Neural cell (in vitro differentiated cells): ENCODE data around the gene JUND. TPM values are rescaled to one million over a fixed set of nuclear protein-coding genes. Genes with fewer than 3 reads are reported as not detected.

Source experiments
- H2AFZ ChIP-seq: fragments of 200-600, 300-800 bp; sonication (generic), shearing (Covaris generic); 2 replicates; pipeline ENCODE4 v1.6.0; 2014; ENCODE audit warnings: low read depth, mild to moderate bottlenecking, antibody characterized with exemption, low read length, moderate library complexity
- H3F3A ChIP-seq: fragments of 200-600 bp; shearing (Covaris generic); 2 replicates; pipeline ENCODE4 v1.6.1; 2016; ENCODE audit warnings: mild to moderate bottlenecking, moderate library complexity, mixed read lengths, antibody characterized with exemption, low read length; ENCODE audit not compliant: insufficient read depth, poor library complexity, severe bottlenecking
- H3K27ac ChIP-seq: fragments of 200-600, 300-800 bp; sonication (generic), shearing (Covaris generic); 2 replicates; pipeline ENCODE4 v1.5.1; 2014; ENCODE audit warnings: mild to moderate bottlenecking, low read length, moderate library complexity
- H3K27me3 ChIP-seq: fragments of 300-800, 200-600 bp; sonication (generic), shearing (Covaris generic); 2 replicates; pipeline ENCODE4 v1.6.0; 2014; ENCODE audit warnings: mild to moderate bottlenecking, low read depth, low read length, moderate library complexity; ENCODE audit not compliant: insufficient read depth
- H3K36me3 ChIP-seq: fragments of 300-800, 200-600 bp; sonication (generic), shearing (Covaris generic); 2 replicates; pipeline ENCODE4 v1.5.1; 2014; ENCODE audit warnings: mild to moderate bottlenecking, antibody characterized with exemption, low read length, moderate library complexity; ENCODE audit not compliant: insufficient read depth
- H3K4me2 ChIP-seq: fragments of 300-800, 200-600 bp; sonication (generic), shearing (Covaris generic); 2 replicates; pipeline ENCODE4 v1.6.0; 2014; ENCODE audit warnings: mild to moderate bottlenecking, low read length
- H3K4me3 ChIP-seq: fragments of 300-800, 200-600 bp; sonication (generic), shearing (Covaris generic); 2 replicates; pipeline ENCODE4 v1.5.1; 2014; ENCODE audit warnings: mild to moderate bottlenecking, low read length, moderate library complexity
- H3K79me2 ChIP-seq: fragments of 200-600 bp; shearing (Covaris generic); replicated peaks from 2 replicates; pipeline ENCODE4 v1.6.0; 2014; ENCODE audit warnings: mild to moderate bottlenecking, low read length, moderate library complexity; ENCODE audit not compliant: insufficient read depth
- H3K9ac ChIP-seq: fragments of 300-800, 200-600 bp; sonication (generic), shearing (Covaris generic); 2 replicates; pipeline ENCODE4 v1.6.1; 2016; ENCODE audit warnings: mild to moderate bottlenecking, low read length, mixed read lengths
- H3K9me2 ChIP-seq: fragments of 200-600 bp; shearing (Covaris generic); 2 replicates; pipeline ENCODE4 v1.6.1; 2016; ENCODE audit warnings: mild to moderate bottlenecking, low read length, mixed read lengths; ENCODE audit not compliant: insufficient read depth
- H3K9me3 ChIP-seq: fragments of 200-600, 300-800 bp; sonication (generic), shearing (Covaris generic); 2 replicates; pipeline ENCODE4 v1.6.1; 2016; ENCODE audit warnings: mild to moderate bottlenecking, mixed run types, low read length, moderate library complexity, mixed read lengths
- H4K20me1 ChIP-seq: fragments of 200-600 bp; shearing (Covaris generic); 2 replicates; pipeline ENCODE4 v1.6.1; 2016; ENCODE audit warnings: mild to moderate bottlenecking, mixed run types; ENCODE audit not compliant: insufficient read depth
- EP300 ChIP-seq: fragments of 450-650 bp; conservative IDR thresholded peaks from 2 replicates; pipeline ENCODE4 v1.6.1; 2014; ENCODE audit warnings: antibody characterized with exemption, mild to moderate bottlenecking, moderate library complexity; ENCODE audit not compliant: poor library complexity, severe bottlenecking
- EZH2 ChIP-seq: fragments of 200-600, 300-800 bp; shearing (Covaris generic), sonication (generic); IDR thresholded peaks from 2 replicates; pipeline ENCODE4 v1.6.1; 2014; ENCODE audit warnings: antibody characterized with exemption, low read length, borderline replicate concordance, mild to moderate bottlenecking; ENCODE audit not compliant: insufficient read depth, poor library complexity, severe bottlenecking
- MXI1 ChIP-seq: fragments of 450-650 bp; conservative IDR thresholded peaks from 2 replicates; pipeline ENCODE4 v1.6.1; 2014; ENCODE audit warnings: antibody characterized with exemption, mild to moderate bottlenecking; ENCODE audit not compliant: poor library complexity, severe bottlenecking
- POLR2AphosphoS5 ChIP-seq: IDR thresholded peaks from 2 replicates; pipeline ENCODE4 v1.6.1; 2012
- RAD21 ChIP-seq: fragments of 450-650 bp; conservative IDR thresholded peaks from 2 replicates; pipeline ENCODE4 v1.6.1; 2014; ENCODE audit warnings: antibody characterized with exemption, mild to moderate bottlenecking, moderate library complexity
- SMC3 ChIP-seq: fragments of 450-650 bp; conservative IDR thresholded peaks from 2 replicates; pipeline ENCODE4 v1.6.1; 2014; ENCODE audit warnings: antibody characterized with exemption, mild to moderate bottlenecking, moderate library complexity; ENCODE audit not compliant: poor library complexity
- TAF1 ChIP-seq: IDR thresholded peaks from 2 replicates; pipeline ENCODE4 v1.6.1; 2012; ENCODE audit warnings: low read depth
- polyA plus RNA-seq: library from polyadenylated mRNA; depleted of rRNA; stranded (reverse); fragments of >200 nt; gene quantifications from 2 replicates; pipeline ENCODE4 v1.2.3, GENCODE V29; 2014
- TF ChIP-seq, protein P1 (sequence below): fragments of 450-650 bp; IDR thresholded peaks from 2 replicates; pipeline ENCODE4 v1.5.1; 2014; ENCODE audit warnings: antibody characterized with exemption, mild to moderate bottlenecking, moderate library complexity; ENCODE audit not compliant: poor library complexity, severe bottlenecking
- TF ChIP-seq, protein P2 (sequence below): IDR thresholded peaks from 2 replicates; pipeline ENCODE4 v1.6.1; 2012; ENCODE audit warnings: borderline replicate concordance

The JUND gene
- polyA plus RNA-seq, 1 donor from 2014 or later, result 94.9 TPM

- H3K36me3 ChIP-seq, result no peaks in the 10 kb centered on the region
- no peak overlapping the region for H3K4me2 ChIP-seq
- H3K9ac ChIP-seq, result no peak overlapping the region
- no peak overlapping the region for H3K4me3 ChIP-seq
- H3K9me2 ChIP-seq, result no peaks in the 10 kb centered on the region
- H3F3A ChIP-seq, result no peaks in the 10 kb centered on the region
- H3K27me3 ChIP-seq, result no peaks in the 10 kb centered on the region
- H3K9me3 ChIP-seq, result no peaks in the 10 kb centered on the region
- no peak overlapping the region for H3K27ac ChIP-seq
- H2AFZ ChIP-seq, result no peak overlapping the region
- TF ChIP-seq TAF1 (no peak), POLR2AphosphoS5 (no peak), SMC3 (no peak), MXI1 (no peak), EP300 (no peak), EZH2 (no peak), RAD21 (no peak)
- TF ChIP-seq, protein P1, sequence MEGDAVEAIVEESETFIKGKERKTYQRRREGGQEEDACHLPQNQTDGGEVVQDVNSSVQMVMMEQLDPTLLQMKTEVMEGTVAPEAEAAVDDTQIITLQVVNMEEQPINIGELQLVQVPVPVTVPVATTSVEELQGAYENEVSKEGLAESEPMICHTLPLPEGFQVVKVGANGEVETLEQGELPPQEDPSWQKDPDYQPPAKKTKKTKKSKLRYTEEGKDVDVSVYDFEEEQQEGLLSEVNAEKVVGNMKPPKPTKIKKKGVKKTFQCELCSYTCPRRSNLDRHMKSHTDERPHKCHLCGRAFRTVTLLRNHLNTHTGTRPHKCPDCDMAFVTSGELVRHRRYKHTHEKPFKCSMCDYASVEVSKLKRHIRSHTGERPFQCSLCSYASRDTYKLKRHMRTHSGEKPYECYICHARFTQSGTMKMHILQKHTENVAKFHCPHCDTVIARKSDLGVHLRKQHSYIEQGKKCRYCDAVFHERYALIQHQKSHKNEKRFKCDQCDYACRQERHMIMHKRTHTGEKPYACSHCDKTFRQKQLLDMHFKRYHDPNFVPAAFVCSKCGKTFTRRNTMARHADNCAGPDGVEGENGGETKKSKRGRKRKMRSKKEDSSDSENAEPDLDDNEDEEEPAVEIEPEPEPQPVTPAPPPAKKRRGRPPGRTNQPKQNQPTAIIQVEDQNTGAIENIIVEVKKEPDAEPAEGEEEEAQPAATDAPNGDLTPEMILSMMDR, result no peak
- TF ChIP-seq, protein P2, sequence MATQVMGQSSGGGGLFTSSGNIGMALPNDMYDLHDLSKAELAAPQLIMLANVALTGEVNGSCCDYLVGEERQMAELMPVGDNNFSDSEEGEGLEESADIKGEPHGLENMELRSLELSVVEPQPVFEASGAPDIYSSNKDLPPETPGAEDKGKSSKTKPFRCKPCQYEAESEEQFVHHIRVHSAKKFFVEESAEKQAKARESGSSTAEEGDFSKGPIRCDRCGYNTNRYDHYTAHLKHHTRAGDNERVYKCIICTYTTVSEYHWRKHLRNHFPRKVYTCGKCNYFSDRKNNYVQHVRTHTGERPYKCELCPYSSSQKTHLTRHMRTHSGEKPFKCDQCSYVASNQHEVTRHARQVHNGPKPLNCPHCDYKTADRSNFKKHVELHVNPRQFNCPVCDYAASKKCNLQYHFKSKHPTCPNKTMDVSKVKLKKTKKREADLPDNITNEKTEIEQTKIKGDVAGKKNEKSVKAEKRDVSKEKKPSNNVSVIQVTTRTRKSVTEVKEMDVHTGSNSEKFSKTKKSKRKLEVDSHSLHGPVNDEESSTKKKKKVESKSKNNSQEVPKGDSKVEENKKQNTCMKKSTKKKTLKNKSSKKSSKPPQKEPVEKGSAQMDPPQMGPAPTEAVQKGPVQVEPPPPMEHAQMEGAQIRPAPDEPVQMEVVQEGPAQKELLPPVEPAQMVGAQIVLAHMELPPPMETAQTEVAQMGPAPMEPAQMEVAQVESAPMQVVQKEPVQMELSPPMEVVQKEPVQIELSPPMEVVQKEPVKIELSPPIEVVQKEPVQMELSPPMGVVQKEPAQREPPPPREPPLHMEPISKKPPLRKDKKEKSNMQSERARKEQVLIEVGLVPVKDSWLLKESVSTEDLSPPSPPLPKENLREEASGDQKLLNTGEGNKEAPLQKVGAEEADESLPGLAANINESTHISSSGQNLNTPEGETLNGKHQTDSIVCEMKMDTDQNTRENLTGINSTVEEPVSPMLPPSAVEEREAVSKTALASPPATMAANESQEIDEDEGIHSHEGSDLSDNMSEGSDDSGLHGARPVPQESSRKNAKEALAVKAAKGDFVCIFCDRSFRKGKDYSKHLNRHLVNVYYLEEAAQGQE, result no peak
- no peaks in the 10 kb centered on the region for H4K20me1 ChIP-seq
- H3K79me2 ChIP-seq, result no peaks in the 10 kb centered on the region
Measured at GRCh38 chr19:18264137-18264854, 17.1 kb downstream of the JUND start.

DNA sequence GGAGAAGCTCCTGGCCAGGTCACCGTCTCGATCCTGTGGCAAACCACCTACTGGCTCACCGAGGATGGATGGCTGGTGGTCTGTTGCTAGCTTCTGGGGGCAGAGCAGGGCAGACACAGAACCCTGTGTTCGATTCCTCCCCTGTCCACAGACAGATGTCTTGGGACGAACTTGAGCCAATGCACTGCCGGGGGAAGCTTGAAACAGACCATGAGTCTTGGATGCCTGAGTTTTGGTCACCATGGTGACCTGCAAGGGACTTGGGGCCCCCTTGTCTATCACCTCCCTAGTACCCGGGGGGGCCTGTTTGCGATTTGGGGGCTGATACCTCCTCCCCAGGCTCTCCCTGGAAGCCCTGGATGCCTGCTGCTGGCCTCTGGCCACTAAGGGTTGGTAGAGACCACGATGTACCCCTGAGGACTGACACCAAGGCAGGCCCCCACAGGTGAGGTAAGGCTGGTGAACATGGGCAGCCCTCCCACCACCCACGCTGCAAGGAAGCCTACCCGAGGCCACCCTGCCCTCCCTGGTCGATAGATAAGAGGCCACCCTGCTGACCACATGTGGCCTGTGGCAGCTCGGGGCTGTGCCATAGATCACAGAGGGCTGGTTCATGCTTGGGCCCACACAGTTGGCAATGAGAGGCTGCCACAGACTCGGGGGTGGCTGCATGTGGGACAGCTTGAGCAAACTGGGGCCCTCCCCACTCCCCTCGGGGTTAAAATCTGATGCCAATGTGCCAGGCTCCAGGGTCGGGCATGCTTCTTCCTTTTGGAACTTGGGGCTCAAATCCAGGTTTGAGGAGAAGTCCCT is 17.9 kb downstream of the JUND start:
- H4K20me1 ChIP-seq, result no peaks in the 10 kb centered on the region
- no peaks in the 10 kb centered on the region for H3K79me2 ChIP-seq
- H3K27me3 ChIP-seq, result no peaks in the 10 kb centered on the region
- no peak for TF ChIP-seq SMC3
- TF ChIP-seq EZH2, result no peak
- TF ChIP-seq MXI1, result no peak
- TF ChIP-seq, protein P1, result no peak
- no peak for TF ChIP-seq TAF1
- TF ChIP-seq, protein P2, result no peak
- TF ChIP-seq POLR2AphosphoS5, result no peak
- no peak for TF ChIP-seq EP300
- H3K9me3 ChIP-seq, result no peaks in the 10 kb centered on the region
- no peak overlapping the region for H2AFZ ChIP-seq
- H3K9me2 ChIP-seq, result no peaks in the 10 kb centered on the region
- H3K9ac ChIP-seq, result no peak overlapping the region
- H3F3A ChIP-seq, result no peaks in the 10 kb centered on the region
- H3K36me3 ChIP-seq, result no peaks in the 10 kb centered on the region
- H3K4me2 ChIP-seq, result no peak overlapping the region
- H3K4me3 ChIP-seq, result no peak overlapping the region
- no peak overlapping the region for H3K27ac ChIP-seq
